Thoracic aorta (tissue), 2 donors: ENCODE data around the gene FRMPD4. TPM values are rescaled to one million over a fixed set of nuclear protein-coding genes. Genes with fewer than 3 reads are reported as not detected.

Experiments used
- ATAC-seq: fragments of 150-250 bp; one replicate; pipeline ENCODE4 v1.8.0; 2017; ENCODE audit warnings: low read depth; ENCODE audit not compliant: insufficient number of reproducible peaks, low FRiP score
- DNase-seq: peaks from one replicate; pipeline ENCODE4 v3.0.0-alpha.2; 2020; ENCODE audit warnings: low spot score
- H3K27ac ChIP-seq, 2 donors: fragments of 200-600 bp; sonication (generic); 1 replicate in 1 of 2; 2 replicates in 1 of 2; pipeline ENCODE4 v1.5.1; 2016; ENCODE audit warnings: mild to moderate bottlenecking in 2 of 2, moderate library complexity in 2 of 2
- H3K27me3 ChIP-seq: fragments of 200-600 bp; sonication (generic); replicated peaks from 2 replicates; pipeline ENCODE4 v1.6.0; 2016; ENCODE audit warnings: mild to moderate bottlenecking; ENCODE audit not compliant: insufficient read depth
- H3K36me3 ChIP-seq: fragments of 200-600 bp; sonication (generic); one replicate; pipeline ENCODE4 v1.5.1; 2016
- H3K4me1 ChIP-seq, 2 donors: fragments of 200-600 bp; sonication (generic); 1 replicate in 1 of 2; 2 replicates in 1 of 2; pipeline versions ENCODE4 v1.5.1 to v1.6.0; 2016; ENCODE audit warnings: low read depth in 2 of 2, mild to moderate bottlenecking in 1 of 2; ENCODE audit not compliant: control insufficient read depth in 1 of 2
- H3K4me3 ChIP-seq: fragments of 200-600 bp; sonication (generic); 2 replicates; pipeline ENCODE4 v1.5.1; 2016; ENCODE audit warnings: mild to moderate bottlenecking
- H3K9me3 ChIP-seq: fragments of 200-600 bp; sonication (generic); 2 replicates; pipeline ENCODE4 v1.5.1; 2016
- CTCF ChIP-seq: fragments of 200-600 bp; sonication (generic); IDR thresholded peaks from one replicate; pipeline ENCODE4 v1.5.1; 2019; ENCODE audit warnings: antibody characterized with exemption
- total RNA-seq, 2 donors: library from RNA; depleted of rRNA; stranded (reverse); fragments of >200 nt; gene quantifications; one replicate each; pipeline versions ENCODE4 v1.1.0 to v1.2.3, GENCODE V29; 2016

The FRMPD4 gene
- total RNA-seq, 2 donors from 2014 or later = not detected

GRCh38 chrX:12249997-12250396 is 111.7 kb downstream of the FRMPD4 start:
- no peaks in the 10 kb centered on the region for H3K4me1 ChIP-seq
- H3K27me3 ChIP-seq = no peaks in the 10 kb centered on the region
- no peak for ATAC-seq
- DNase-seq = no peak
- H3K9me3 ChIP-seq = no peaks in the 10 kb centered on the region
- TF ChIP-seq CTCF = no peak
- no peaks in the 10 kb centered on the region for H3K36me3 ChIP-seq
- H3K4me3 ChIP-seq = no peak overlapping the region
- H3K27ac ChIP-seq = no peak overlapping the region

- TF ChIP-seq CTCF = no peak
- ATAC-seq = no peak
- no peak for DNase-seq
- no peaks in the 10 kb centered on the region for H3K4me1 ChIP-seq
- no peaks in the 10 kb centered on the region for H3K9me3 ChIP-seq
- no peak overlapping the region for H3K27ac ChIP-seq
- no peaks in the 10 kb centered on the region for H3K27me3 ChIP-seq
- no peaks in the 10 kb centered on the region for H3K36me3 ChIP-seq
- no peak overlapping the region for H3K4me3 ChIP-seq
Measured at GRCh38 chrX:12263211-12263610, 124.9 kb downstream of the FRMPD4 start.

GRCh38 chrX:12269484-12269883 is 131.2 kb downstream of the FRMPD4 start:
- no peaks in the 10 kb centered on the region for H3K9me3 ChIP-seq
- H3K27me3 ChIP-seq = no peaks in the 10 kb centered on the region
- H3K27ac ChIP-seq = no peak overlapping the region
- H3K4me3 ChIP-seq = no peak overlapping the region
- no peak for ATAC-seq
- no peaks in the 10 kb centered on the region for H3K36me3 ChIP-seq
- no peak for TF ChIP-seq CTCF
- no peaks in the 10 kb centered on the region for H3K4me1 ChIP-seq
- DNase-seq = no peak

- no peaks in the 10 kb centered on the region for H3K4me1 ChIP-seq
- no peaks in the 10 kb centered on the region for H3K27me3 ChIP-seq
- no peak overlapping the region for H3K4me3 ChIP-seq
- TF ChIP-seq CTCF = no peak
- no peak overlapping the region for H3K27ac ChIP-seq
- no peaks in the 10 kb centered on the region for H3K36me3 ChIP-seq
- ATAC-seq (no peak), DNase-seq (no peak)
- no peaks in the 10 kb centered on the region for H3K9me3 ChIP-seq
Measured at GRCh38 chrX:12278151-12278550, 139.9 kb downstream of the FRMPD4 start.

- H3K36me3 ChIP-seq = no peaks in the 10 kb centered on the region
- H3K4me1 ChIP-seq = no peaks in the 10 kb centered on the region
- TF ChIP-seq CTCF = no peak
- no peak for ATAC-seq
- no peaks in the 10 kb centered on the region for H3K9me3 ChIP-seq
- no peak for DNase-seq
- no peaks in the 10 kb centered on the region for H3K27me3 ChIP-seq
- H3K27ac ChIP-seq = no peak overlapping the region
- no peak overlapping the region for H3K4me3 ChIP-seq
Measured at GRCh38 chrX:12282991-12283390, 144.7 kb downstream of the FRMPD4 start.
